Liver (tissue), 9 donors: Measurements from ENCODE around the gene TMEM176A. TPM values are rescaled to one million over a fixed set of nuclear protein-coding genes. Genes with fewer than 3 reads are reported as not detected.
A peak's percentile ranks its signal among the peaks of the same experiment; 100 is the strongest.

Experiments used
- DNase-seq: peaks from one replicate; pipeline ENCODE4 v3.0.0-alpha.2; 2017; ENCODE audit warnings: low spot score
- H3K27ac ChIP-seq, 2 donors: one replicate each; pipeline ENCODE4 v1.7.0; 2013; ENCODE audit warnings: inconsistent platforms in 2 of 2, low read length in 2 of 2, control low read depth in 1 of 2, low read depth in 1 of 2, mild to moderate bottlenecking in 1 of 2
- H3K27me3 ChIP-seq, 4 donors: one replicate each; pipeline versions ENCODE4 v1.6.1 to v1.7.0; 2013; ENCODE audit warnings: low read length in 3 of 4, inconsistent platforms in 1 of 4, mild to moderate bottlenecking in 1 of 4, moderate library complexity in 1 of 4; ENCODE audit not compliant: control insufficient read depth in 4 of 4, insufficient read depth in 4 of 4
- H3K36me3 ChIP-seq, 4 donors: one replicate each; pipeline versions ENCODE4 v1.6.1 to v1.7.0; 2013; ENCODE audit warnings: low read length in 3 of 4, mild to moderate bottlenecking in 3 of 4, low read depth in 1 of 4, moderate library complexity in 1 of 4; ENCODE audit not compliant: control insufficient read depth in 4 of 4, insufficient read depth in 3 of 4
- H3K4me1 ChIP-seq, 4 donors: one replicate each; pipeline versions ENCODE4 v1.6.1 to v1.7.0; 2013; ENCODE audit warnings: low read length in 3 of 4, mild to moderate bottlenecking in 3 of 4, moderate library complexity in 1 of 4; ENCODE audit not compliant: control insufficient read depth in 4 of 4, insufficient read depth in 4 of 4
- H3K4me3 ChIP-seq, 3 donors: one replicate each; pipeline versions ENCODE4 v1.6.1 to v1.7.0; 2013; ENCODE audit warnings: low read length in 3 of 3, control low read depth in 1 of 3, low read depth in 1 of 3, mild to moderate bottlenecking in 1 of 3
- H3K9ac ChIP-seq, 2 donors: one replicate each; pipeline ENCODE4 v1.7.0; 2013; ENCODE audit warnings: low read length in 2 of 2, mild to moderate bottlenecking in 2 of 2, moderate library complexity in 2 of 2, control low read depth in 1 of 2, low read depth in 1 of 2
- H3K9me3 ChIP-seq, 4 donors: one replicate each; pipeline versions ENCODE4 v1.6.1 to v1.7.0; 2013; ENCODE audit warnings: low read length in 3 of 4; ENCODE audit not compliant: control insufficient read depth in 4 of 4
- EGR1 ChIP-seq, 2 donors: IDR thresholded peaks; 2 replicates each; pipeline ENCODE4 v1.6.1; 2016 to 2018; ENCODE audit warnings: antibody characterized with exemption in 2 of 2, low read depth in 2 of 2
- GABPA ChIP-seq, 2 donors: IDR thresholded peaks in 1 of 2; conservative IDR thresholded peaks in 1 of 2; 2 replicates each; pipeline ENCODE4 v1.6.1; 2016; ENCODE audit warnings: antibody characterized with exemption in 2 of 2, mild to moderate bottlenecking in 1 of 2, moderate library complexity in 1 of 2
- HNF4A ChIP-seq, 2 donors: conservative IDR thresholded peaks; 2 replicates each; pipeline ENCODE4 v1.6.1; 2016; ENCODE audit warnings: antibody characterized with exemption in 2 of 2, mild to moderate bottlenecking in 2 of 2
- HNF4G ChIP-seq: IDR thresholded peaks from 2 replicates; pipeline ENCODE4 v1.6.1; 2016; ENCODE audit warnings: antibody characterized with exemption
- JUND ChIP-seq, 2 donors: IDR thresholded peaks; 2 replicates each; pipeline ENCODE4 v1.6.1; 2016; ENCODE audit warnings: antibody characterized with exemption in 2 of 2
- NR2F2 ChIP-seq: IDR thresholded peaks from 2 replicates; pipeline ENCODE4 v1.6.1; 2016; ENCODE audit warnings: antibody characterized with exemption
- RAD21 ChIP-seq, 2 donors: IDR thresholded peaks; 2 replicates each; pipeline ENCODE4 v1.6.1; 2016; ENCODE audit warnings: antibody characterized with exemption in 2 of 2, mild to moderate bottlenecking in 2 of 2
- REST ChIP-seq: IDR thresholded peaks from 2 replicates; pipeline ENCODE4 v1.6.1; 2016; ENCODE audit warnings: antibody characterized with exemption, mild to moderate bottlenecking
- RXRA ChIP-seq, 2 donors: IDR thresholded peaks; 2 replicates each; pipeline ENCODE4 v1.6.1; 2017 to 2018; ENCODE audit warnings: antibody characterized with exemption in 2 of 2, mild to moderate bottlenecking in 1 of 2
- SP1 ChIP-seq: IDR thresholded peaks from 2 replicates; pipeline ENCODE4 v1.6.1; 2018; ENCODE audit warnings: antibody characterized with exemption, mild to moderate bottlenecking
- TAF1 ChIP-seq: conservative IDR thresholded peaks from 2 replicates; pipeline ENCODE4 v1.6.1; 2016; ENCODE audit warnings: antibody characterized with exemption, mild to moderate bottlenecking
- YY1 ChIP-seq: IDR thresholded peaks from 2 replicates; pipeline ENCODE4 v1.6.1; 2016; ENCODE audit warnings: antibody characterized with exemption, mild to moderate bottlenecking
- WGBS: extraction: QIAGEN DNeasy Blood & Tissue Kit; methylation state at CpG from one replicate; pipeline ENCODE4 v1.1.7; 2013; 5-methylcytosine and 5-hydroxymethylcytosine counted together
- polyA plus RNA-seq, 2 donors: library from polyadenylated mRNA; stranded (reverse) in 1 of 2; unstranded in 1 of 2; fragments of 200-250 nt in 1 of 2; fragments of >200 nt in 1 of 2; fragmentation: Nextera tagmentation in 1 of 2; extraction: Ambion mirVana in 1 of 2; gene quantifications; one replicate each; pipeline versions ENCODE4 v1.2.1 to v1.2.3, GENCODE V29; 2013 to 2015
- total RNA-seq, 2 donors: library from RNA; depleted of rRNA; stranded (reverse); fragments of >200 nt; gene quantifications; one replicate each; pipeline ENCODE4 v1.2.3, GENCODE V29; 2014
- TF ChIP-seq, protein P1 (sequence below): fragments of 150-350 bp; IDR thresholded peaks from 2 replicates; pipeline ENCODE4 v1.5.1; 2017; ENCODE audit warnings: improper control_type of control experiment, low read depth, low read length; ENCODE audit not compliant: missing input control
- donor health status: healthy.
- donor health status: healthy.
- donor health status: healthy.
- donor health status: healthy.
- donor health status: healthy.

The TMEM176A gene
- total and polyA plus RNA-seq, 4 donors = 346 to 703 (median 539) TPM

GRCh38 chr7:150842716-150843115 lies 42.1 kb downstream of the TMEM176A start (continued):
- TF ChIP-seq REST = no peak
- no peak for TF ChIP-seq NR2F2
- TF ChIP-seq RXRA (IDR thresholded peaks at IDR 0.05) = no peak
- no peak for TF ChIP-seq EGR1 (IDR thresholded peaks at IDR 0.05; ENCODE audit: low read depth in 2 of 2)
- no peak for TF ChIP-seq HNF4G
- no peak for TF ChIP-seq TAF1
- TF ChIP-seq YY1 = no peak

DNA sequence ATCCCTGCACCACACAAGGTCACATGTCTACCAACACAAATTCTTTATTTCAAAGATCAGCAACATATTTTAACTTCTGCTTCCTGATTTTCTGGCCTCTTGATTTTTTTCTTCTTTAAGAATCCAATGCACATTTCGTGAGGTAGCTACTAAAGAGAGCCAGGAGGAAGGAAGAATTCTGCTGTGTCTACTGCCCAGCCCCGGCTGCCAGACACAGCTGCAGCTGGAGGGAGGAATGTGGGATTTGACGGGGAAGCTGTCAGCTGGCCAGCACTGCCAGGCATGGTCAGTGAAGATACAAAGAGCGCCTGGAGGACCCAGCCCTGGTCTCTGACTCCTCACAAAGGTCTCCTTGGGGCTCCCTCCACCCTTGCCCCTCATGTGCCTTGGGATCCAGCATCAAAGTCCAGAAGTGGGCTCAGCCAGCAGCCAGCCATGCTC lies 44.9 kb downstream of the TMEM176A start:
- Histone ChIP-seq H3K27me3 (no peaks in the 10 kb centered on the region), H3K4me1 (no peaks in the 10 kb centered on the region), H3K36me3 (no peaks in the 10 kb centered on the region), H3K9me3 (peaks cover 0 to 8% (median 0%) of the 10 kb centered on the region in 4 donors), H3K9ac (no peak overlapping the region), H3K4me3 (no peak overlapping the region), H3K27ac (no peak overlapping the region)
- WGBS = 32% methylated on average over 4 of the region's 4 CpGs
- TF ChIP-seq, protein P1, sequence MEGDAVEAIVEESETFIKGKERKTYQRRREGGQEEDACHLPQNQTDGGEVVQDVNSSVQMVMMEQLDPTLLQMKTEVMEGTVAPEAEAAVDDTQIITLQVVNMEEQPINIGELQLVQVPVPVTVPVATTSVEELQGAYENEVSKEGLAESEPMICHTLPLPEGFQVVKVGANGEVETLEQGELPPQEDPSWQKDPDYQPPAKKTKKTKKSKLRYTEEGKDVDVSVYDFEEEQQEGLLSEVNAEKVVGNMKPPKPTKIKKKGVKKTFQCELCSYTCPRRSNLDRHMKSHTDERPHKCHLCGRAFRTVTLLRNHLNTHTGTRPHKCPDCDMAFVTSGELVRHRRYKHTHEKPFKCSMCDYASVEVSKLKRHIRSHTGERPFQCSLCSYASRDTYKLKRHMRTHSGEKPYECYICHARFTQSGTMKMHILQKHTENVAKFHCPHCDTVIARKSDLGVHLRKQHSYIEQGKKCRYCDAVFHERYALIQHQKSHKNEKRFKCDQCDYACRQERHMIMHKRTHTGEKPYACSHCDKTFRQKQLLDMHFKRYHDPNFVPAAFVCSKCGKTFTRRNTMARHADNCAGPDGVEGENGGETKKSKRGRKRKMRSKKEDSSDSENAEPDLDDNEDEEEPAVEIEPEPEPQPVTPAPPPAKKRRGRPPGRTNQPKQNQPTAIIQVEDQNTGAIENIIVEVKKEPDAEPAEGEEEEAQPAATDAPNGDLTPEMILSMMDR = no peak
- TF ChIP-seq HNF4G (no peak), REST (no peak)
- DNase-seq = peak; percentile 23

DNA sequence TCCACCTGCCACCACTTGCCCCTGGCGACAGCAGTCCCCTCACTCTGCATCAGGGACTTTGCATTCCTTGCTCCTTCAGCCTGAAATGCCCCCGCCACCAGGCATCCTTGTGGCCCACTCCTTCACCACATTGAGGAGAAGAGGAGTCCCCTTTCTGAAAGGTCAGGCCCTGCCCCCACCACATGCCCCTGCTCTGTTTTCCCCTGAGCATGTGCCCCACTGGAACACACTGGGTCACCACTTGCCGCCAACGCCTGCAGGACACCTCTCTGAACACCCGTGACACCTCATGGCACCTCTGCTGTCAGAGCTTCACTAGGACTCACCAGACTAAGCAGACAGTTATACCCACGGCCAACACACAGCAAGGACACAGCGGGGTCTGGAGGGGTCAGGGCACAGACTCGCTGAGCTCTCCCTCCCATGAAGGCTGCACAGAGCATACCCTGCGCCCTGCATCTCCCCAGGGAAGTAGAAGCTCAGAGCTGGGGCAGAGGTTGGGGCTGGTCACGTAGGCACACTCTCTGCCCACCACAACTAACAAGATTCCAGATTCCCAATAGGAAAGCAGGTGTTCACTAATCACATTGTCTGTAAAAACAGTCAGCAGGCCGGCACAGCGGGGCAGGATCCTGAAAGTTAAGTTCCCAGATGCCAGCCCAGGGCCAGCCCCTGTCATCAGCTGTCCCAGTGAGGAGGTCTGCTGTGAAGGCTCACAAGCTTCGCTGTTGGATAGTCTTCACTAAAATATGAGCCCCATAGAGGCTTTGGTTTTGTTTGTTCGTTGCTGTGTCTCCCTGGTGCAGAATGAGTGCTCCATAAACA lies 45.9 kb downstream of the TMEM176A start:
- no peaks in the 10 kb centered on the region for H3K36me3 ChIP-seq
- peaks cover 0 to 8% (median 0%) of the 10 kb centered on the region in 4 donors for H3K9me3 ChIP-seq
- peak; percentile 23 for DNase-seq
- H3K4me1 ChIP-seq = no peaks in the 10 kb centered on the region
- no peak overlapping the region for H3K9ac ChIP-seq
- H3K4me3 ChIP-seq = no peak overlapping the region
- 95% methylated on average over 14 of the region's 14 CpGs for WGBS
- H3K27ac ChIP-seq = no peak overlapping the region
- no peaks in the 10 kb centered on the region for H3K27me3 ChIP-seq
- no peak for TF ChIP-seq SP1
- TF ChIP-seq, protein P1 = no peak
- no peak for TF ChIP-seq NR2F2
- TF ChIP-seq HNF4A (conservative IDR thresholded peaks at IDR 0.05) = no peak
- no peak for TF ChIP-seq JUND (IDR thresholded peaks at IDR 0.05)
- no peak for TF ChIP-seq YY1
- no peak for TF ChIP-seq EGR1 (IDR thresholded peaks at IDR 0.05; ENCODE audit: low read depth in 2 of 2)
- no peak for TF ChIP-seq RAD21 (IDR thresholded peaks at IDR 0.05)
- TF ChIP-seq HNF4G = no peak
- TF ChIP-seq GABPA (IDR thresholded peaks at IDR 0.05 in 1 of 2, conservative IDR thresholded peaks at IDR 0.05 in 1 of 2) = no peak
